H1 (cell line): ENCODE results near the gene RERE. TPM values are rescaled to one million over a fixed set of nuclear protein-coding genes. Genes with fewer than 3 reads are reported as not detected.

Experiments used
- CTCF ChIA-PET: fragments of 300-600 bp; sonication (Branson Sonifier 250); formaldehyde crosslinking; loops from one replicate; lab custom pipeline; 2021; ENCODE audit not compliant: partially characterized antibody; lab: Charles Lee
- POLR2A ChIA-PET: fragments of 300-600 bp; sonication (Branson Sonifier 250); formaldehyde crosslinking; loops from one replicate; lab custom pipeline; 2021; ENCODE audit warnings: inconsistent platforms; ENCODE audit not compliant: partially characterized antibody; lab: Charles Lee
- DNase-seq, 2 experiments: peaks; one replicate each; pipeline versions ENCODE4 v3.0.0 to v3.0.0-alpha.2; 2010 to 2022; ENCODE audit warnings: low spot score in 2 of 2, low read depth in 1 of 2, mixed read lengths in 1 of 2
- FAIRE-seq: peaks from 2 replicates; lab custom pipeline; 2011; peaks lifted over from hg19 to GRCh38; lab: Jason Lieb, UNC
- H2AFZ ChIP-seq: 2 replicates; pipeline ENCODE4 v1.8.1; 2012; ENCODE audit warnings: low read length, inconsistent platforms
- H2AK5ac ChIP-seq: 2 replicates; pipeline ENCODE4 v1.6.1; 2013; ENCODE audit warnings: low read depth, low read length
- H2BK120ac ChIP-seq: replicated peaks from 2 replicates; pipeline ENCODE3; 2013; ENCODE audit warnings: low read depth, low read length, inconsistent platforms
- H2BK12ac ChIP-seq: 2 replicates; pipeline ENCODE4 v1.6.1; 2013; ENCODE audit warnings: low read depth, low read length
- H2BK15ac ChIP-seq: 2 replicates; pipeline ENCODE4 v1.6.1; 2013; ENCODE audit warnings: low read length
- H2BK20ac ChIP-seq: 2 replicates; pipeline ENCODE4 v1.6.1; 2013; ENCODE audit warnings: low read length
- H2BK5ac ChIP-seq: 2 replicates; pipeline ENCODE4 v1.6.1; 2013; ENCODE audit warnings: low read depth, low read length
- H3K14ac ChIP-seq: 2 replicates; pipeline ENCODE4 v1.6.1; 2013; ENCODE audit warnings: inconsistent platforms; ENCODE audit not compliant: insufficient read length
- H3K18ac ChIP-seq: 2 replicates; pipeline ENCODE4 v1.6.1; 2013; ENCODE audit warnings: low read length; ENCODE audit errors: extremely low read depth
- H3K23ac ChIP-seq: 2 replicates; pipeline ENCODE4 v1.6.1; 2013; ENCODE audit warnings: inconsistent platforms; ENCODE audit not compliant: insufficient read length
- H3K23me2 ChIP-seq: 2 replicates; pipeline ENCODE4 v1.6.1; 2013; ENCODE audit warnings: low read depth, low read length
- H3K27ac ChIP-seq: 2 replicates; pipeline ENCODE4 v1.6.1; 2011; ENCODE audit warnings: low read depth, low read length, inconsistent platforms
- H3K27me3 ChIP-seq, 4 experiments: replicated peaks in 1 of 4; 1 replicate in 1 of 4; 2 replicates in 3 of 4; pipeline versions ENCODE4 v1.6.1 to v1.8.1; 2011 to 2013; ENCODE audit warnings: low read length in 3 of 4, mild to moderate bottlenecking in 3 of 4, inconsistent platforms in 2 of 4, mixed read lengths in 2 of 4, moderate library complexity in 1 of 4; ENCODE audit not compliant: control insufficient read depth in 3 of 4, insufficient read depth in 3 of 4; ENCODE audit errors: extremely low read depth in 1 of 4
- H3K36me3 ChIP-seq, 4 experiments: 2 replicates each; pipeline versions ENCODE4 v1.6.1 to v1.8.1; 2011 to 2013; ENCODE audit warnings: mild to moderate bottlenecking in 4 of 4, low read length in 3 of 4, moderate library complexity in 2 of 4, control low read depth in 1 of 4, inconsistent platforms in 1 of 4; ENCODE audit not compliant: insufficient read depth in 4 of 4, control insufficient read depth in 2 of 4
- H3K4ac ChIP-seq: replicated peaks from 2 replicates; pipeline ENCODE3; 2013; ENCODE audit warnings: low read length, low read depth, mixed read lengths, inconsistent platforms; ENCODE audit not compliant: insufficient read length
- H3K4me1 ChIP-seq, 4 experiments: replicated peaks in 1 of 4; 1 replicate in 1 of 4; 2 replicates in 3 of 4; pipeline versions ENCODE4 v1.6.1 to v1.8.1; 2011 to 2013; ENCODE audit warnings: low read length in 3 of 4, inconsistent platforms in 2 of 4, mixed read lengths in 1 of 4; ENCODE audit not compliant: insufficient read depth in 4 of 4, control insufficient read depth in 3 of 4
- H3K4me2 ChIP-seq, 2 experiments: 2 replicates each; pipeline versions ENCODE4 v1.6.1 to v1.8.1; 2011 to 2013; ENCODE audit warnings: low read depth in 2 of 2, low read length in 2 of 2, control low read depth in 1 of 2, inconsistent platforms in 1 of 2, mild to moderate bottlenecking in 1 of 2; ENCODE audit not compliant: insufficient read depth in 1 of 2
- H3K4me3 ChIP-seq, 4 experiments: fragments of 200-600, 300-600 bp in 1 of 4; sonication (generic), shearing (Covaris generic), sonication (Bioruptor Twin) in 1 of 4; 2 replicates each; pipeline versions ENCODE4 v1.5.1 to v1.8.1; 2011 to 2016; ENCODE audit warnings: low read length in 4 of 4, low read depth in 3 of 4, control low read depth in 2 of 4, inconsistent platforms in 2 of 4, mild to moderate bottlenecking in 2 of 4, mixed read lengths in 1 of 4, moderate library complexity in 1 of 4; ENCODE audit not compliant: insufficient read depth in 2 of 4; ENCODE audit errors: extremely low read depth in 1 of 4
- H3K56ac ChIP-seq: replicated peaks from 2 replicates; pipeline ENCODE3; 2013; ENCODE audit warnings: low read depth, mild to moderate bottlenecking, mixed read lengths, low read length, inconsistent platforms; ENCODE audit not compliant: insufficient read length
- H3K79me1 ChIP-seq: 2 replicates; pipeline ENCODE4 v1.6.1; 2013; ENCODE audit warnings: low read depth, low read length, control low read depth
- H3K79me2 ChIP-seq, 2 experiments: 2 replicates each; pipeline versions ENCODE4 v1.6.1 to v1.8.1; 2012 to 2013; ENCODE audit warnings: low read length in 2 of 2, mild to moderate bottlenecking in 2 of 2, inconsistent platforms in 1 of 2; ENCODE audit not compliant: insufficient read depth in 2 of 2, control insufficient read depth in 1 of 2
- H3K9ac ChIP-seq, 4 experiments: replicated peaks in 1 of 4; 1 replicate in 1 of 4; 2 replicates in 3 of 4; pipeline versions ENCODE4 v1.6.1 to v1.8.1; 2011 to 2013; ENCODE audit warnings: low read depth in 3 of 4, low read length in 3 of 4, control low read depth in 2 of 4, mild to moderate bottlenecking in 2 of 4, moderate library complexity in 2 of 4, inconsistent platforms in 1 of 4; ENCODE audit errors: extremely low read depth in 1 of 4
- H3K9me3 ChIP-seq, 2 experiments: 2 replicates each; pipeline versions ENCODE4 v1.6.1 to v1.8.1; 2012 to 2013; ENCODE audit warnings: mild to moderate bottlenecking in 2 of 2, moderate library complexity in 2 of 2, control low read depth in 1 of 2, inconsistent platforms in 1 of 2, low read depth in 1 of 2, low read length in 1 of 2, mixed read lengths in 1 of 2; ENCODE audit not compliant: insufficient read depth in 2 of 2
- H4K20me1 ChIP-seq, 2 experiments: replicated peaks in 1 of 2; 2 replicates each; pipeline versions ENCODE3 to v1.8.1; 2011 to 2013; ENCODE audit warnings: inconsistent platforms in 2 of 2, low read length in 2 of 2, mild to moderate bottlenecking in 1 of 2; ENCODE audit not compliant: insufficient read depth in 2 of 2, control insufficient read depth in 1 of 2
- H4K5ac ChIP-seq: 2 replicates; pipeline ENCODE4 v1.6.1; 2013; ENCODE audit warnings: low read length, low read depth, mixed read lengths, inconsistent platforms; ENCODE audit not compliant: insufficient read length
- H4K8ac ChIP-seq: 2 replicates; pipeline ENCODE4 v1.8.0; 2013; ENCODE audit warnings: mild to moderate bottlenecking, moderate library complexity, low read length, inconsistent platforms; ENCODE audit not compliant: insufficient read depth; ENCODE audit errors: extremely low read depth
- H4K91ac ChIP-seq: replicated peaks from 2 replicates; pipeline ENCODE3; 2013; ENCODE audit warnings: low read length, mixed read lengths, inconsistent platforms; ENCODE audit not compliant: insufficient read length
- ASH2L ChIP-seq: fragments of 200-600, 300-600 bp; sonication (generic); IDR thresholded peaks from one replicate; pipeline ENCODE4 v1.7.1; 2017; ENCODE audit warnings: low read length
- ATF2 ChIP-seq: IDR thresholded peaks from 2 replicates; pipeline ENCODE4 v1.6.1; 2012; ENCODE audit warnings: low read length, inconsistent platforms
- EP300 ChIP-seq, 2 experiments: IDR thresholded peaks; 1 replicate in 1 of 2; 2 replicates in 1 of 2; pipeline ENCODE4 v1.6.1; 2011 to 2012; ENCODE audit warnings: low read depth in 2 of 2, low read length in 2 of 2, mild to moderate bottlenecking in 2 of 2, borderline replicate concordance in 1 of 2, inconsistent platforms in 1 of 2, moderate library complexity in 1 of 2
- FOSL1 ChIP-seq: IDR thresholded peaks from 2 replicates; pipeline ENCODE4 v1.6.1; 2011; ENCODE audit warnings: mild to moderate bottlenecking, low read depth, low read length, moderate library complexity; ENCODE audit not compliant: insufficient read depth
- JUN ChIP-seq: IDR thresholded peaks from 2 replicates; pipeline ENCODE4 v1.6.1; 2011; ENCODE audit warnings: low read depth, mild to moderate bottlenecking, improper control_type of control experiment, low read length
- MAFK ChIP-seq: IDR thresholded peaks from 2 replicates; pipeline ENCODE4 v1.6.1; 2012; ENCODE audit warnings: low read depth, mild to moderate bottlenecking, improper control_type of control experiment, low read length
- NRF1 ChIP-seq: IDR thresholded peaks from 2 replicates; pipeline ENCODE4 v1.6.1; 2011; ENCODE audit warnings: mild to moderate bottlenecking, low read depth, low read length, improper control_type of control experiment
- SIX5 ChIP-seq: IDR thresholded peaks from 2 replicates; pipeline ENCODE4 v1.6.1; 2011; ENCODE audit warnings: mild to moderate bottlenecking, low read depth, low read length
- SRF ChIP-seq: IDR thresholded peaks from 2 replicates; pipeline ENCODE4 v1.6.1; 2011; ENCODE audit warnings: mild to moderate bottlenecking, low read depth, low read length, moderate library complexity
- TEAD4 ChIP-seq: IDR thresholded peaks from 2 replicates; pipeline ENCODE4 v1.6.1; 2012; ENCODE audit warnings: low read depth, low read length, inconsistent platforms, mixed read lengths
- WGBS, 2 experiments: shearing (Covaris generic) in 1 of 2; methylation state at CpG; one replicate each; pipeline versions ENCODE4 v1.1.6 to v1.1.7; 2013 to 2015; ENCODE audit warnings: low lambda C conversion rate in 2 of 2, mixed read lengths in 2 of 2, inconsistent platforms in 1 of 2, low coverage in 1 of 2, missing lambda C conversion rate in 1 of 2; ENCODE audit not compliant: insufficient replicate concordance in 2 of 2, insufficient coverage in 1 of 2, insufficient read length in 1 of 2; ENCODE audit errors: extremely low coverage in 1 of 2, missing lambda C conversion rate in 1 of 2; 5-methylcytosine and 5-hydroxymethylcytosine counted together
- polyA plus RNA-seq, 7 experiments: library from polyadenylated mRNA; depleted of rRNA in 3 of 7; stranded (reverse) in 5 of 7; unstranded in 2 of 7; fragments of >200 nt in 5 of 7; fragments of 200-250 nt in 2 of 7; gene quantifications; 1 replicate in 5 of 7; 2 replicates in 1 of 7; 4 replicates in 1 of 7; pipeline versions ENCODE4 v1.2.1 to v1.2.3, GENCODE V29; 2011 to 2013; ENCODE audit warnings: missing spikeins in 2 of 7, mixed read lengths in 2 of 7
- total RNA-seq: library from RNA; stranded (reverse); fragmentation: NEBNext Ultra II Directional; extraction: Animal tissue kit (Norgen Biotek cat#: 25700); gene quantifications from 2 replicates; pipeline ENCODE4 v1.2.1, GENCODE V29; 2021

Gene RERE
- total and polyA plus RNA-seq, 2 of the 8 experiments (the other 6 are each of a cell fraction or from before 2014, with no cell fraction given), result 15.3 to 142 TPM

DNA sequence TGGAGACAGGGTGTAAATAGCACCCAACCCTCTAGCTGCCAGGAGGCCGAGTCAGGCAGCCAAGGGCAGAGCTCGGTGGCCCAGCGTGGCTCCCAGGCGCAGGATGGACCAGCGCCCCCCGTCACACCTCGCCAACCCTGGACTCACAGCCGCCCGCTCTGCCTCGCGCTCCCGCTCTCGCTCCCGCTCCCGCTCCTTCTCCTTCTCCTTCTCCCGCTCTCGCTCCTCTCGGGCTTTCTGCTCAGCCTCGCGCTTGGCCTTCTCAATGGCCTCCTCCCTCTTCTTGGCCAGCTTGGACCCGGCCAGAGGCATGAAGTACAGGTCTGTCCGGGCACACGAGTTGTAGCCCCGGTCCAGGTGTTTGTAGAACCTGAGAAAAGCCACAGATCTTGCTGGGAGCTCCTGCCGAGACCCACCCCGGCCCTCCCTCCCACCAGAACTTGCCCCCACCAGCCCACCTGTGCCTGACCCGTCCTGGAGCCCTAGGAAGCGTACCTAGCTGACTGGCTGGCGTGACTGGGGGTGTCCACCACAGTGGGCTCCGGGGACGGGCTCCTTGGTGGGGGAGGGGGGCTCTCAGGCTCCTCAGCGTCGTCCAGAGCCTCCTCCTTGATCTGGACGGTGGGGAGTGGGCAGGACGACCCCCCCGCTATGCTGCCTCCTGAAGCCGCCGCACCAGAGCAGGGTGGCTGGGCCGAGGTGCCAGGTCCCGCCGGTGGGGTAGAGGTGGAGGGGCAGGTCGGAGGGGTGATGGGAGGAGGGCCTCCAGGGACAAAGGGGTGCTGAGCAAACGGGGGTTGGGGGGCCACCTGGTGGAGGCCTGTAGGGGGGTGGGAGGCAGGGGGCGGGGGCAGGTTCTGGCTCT is 457.6 kb downstream of the RERE start:
- H3K36me3 ChIP-seq, result peaks cover 16 to 75% (median 61%) of the 10 kb centered on the region in 4 experiments
- H4K20me1 ChIP-seq, result peaks cover 7 to 11% of the 10 kb centered on the region in 2 experiments
- TF ChIP-seq ASH2L, result no peak
- TF ChIP-seq SRF, result no peak
- TF ChIP-seq SIX5, result no peak
- TF ChIP-seq EP300 (IDR thresholded peaks at IDR 0.05; ENCODE audit: borderline replicate concordance in 1 of 2, low read depth in 2 of 2, low read length in 2 of 2), result no peak
- no peak for TF ChIP-seq TEAD4
- TF ChIP-seq JUN, result no peak
- no peak for TF ChIP-seq ATF2
- no peak for TF ChIP-seq FOSL1
- TF ChIP-seq MAFK, result no peak
- no peak for TF ChIP-seq NRF1

More for the DNA sequence above, 457.6 kb downstream of the RERE start:
- H3K14ac ChIP-seq, result no peak overlapping the region
- H3K23ac ChIP-seq, result no peak overlapping the region
- 89% methylated on average over 37 of the region's 44 CpGs; no CpG with 5 or more reads in 1 of the 2 experiments for WGBS, 2 experiments
- no peak overlapping the region for H2BK20ac ChIP-seq
- H2BK12ac ChIP-seq, result no peak overlapping the region
- H3K79me1 ChIP-seq, result peaks cover 3% of the 10 kb centered on the region; the same call in 1 of the 2 replicates
- H4K5ac ChIP-seq, result no peak overlapping the region
- no peak overlapping the region for H4K91ac ChIP-seq
- DNase-seq (no peak), FAIRE-seq (no peak)
- H3K79me2 ChIP-seq, result no peaks in the 10 kb centered on the region; a peak in 1 of 4 replicates
- no peak overlapping the region for H3K4me2 ChIP-seq
- H3K4ac ChIP-seq, result no peak overlapping the region
- no peak overlapping the region for H2AFZ ChIP-seq
- no peak overlapping the region for H2AK5ac ChIP-seq
- 0 out of 2 replicates have a peak overlapping the region, but pooled peaks have one; percentile 44 for H2BK5ac ChIP-seq
- H3K4me1 ChIP-seq, result no peaks in the 10 kb centered on the region
- no peaks in the 10 kb centered on the region for H3K23me2 ChIP-seq
- no peak overlapping the region for H4K8ac ChIP-seq
- no peak overlapping the region for H3K9ac ChIP-seq
- H3K9me3 ChIP-seq, result no peaks in the 10 kb centered on the region
- H2BK15ac ChIP-seq, result no peak overlapping the region
- no peak overlapping the region for H2BK120ac ChIP-seq
- H3K4me3 ChIP-seq, result no peak overlapping the region
- ChIA-PET CTCF (interaction anchor here (0.8 to 6.1 kb wide), 7 partner anchors 8 to 166 kb away, joined by 3 to 42 read pairs (median 4); no protein-coding TSS in a partner anchor), POLR2A (interaction anchor here (1.0 to 1.5 kb wide), 2 partner anchors 8 to 10 kb away, joined by 3 to 7 read pairs; no protein-coding TSS in a partner anchor)
- H3K18ac ChIP-seq, result no peak overlapping the region
- H3K27me3 ChIP-seq, result no peaks in the 10 kb centered on the region
- no peak overlapping the region for H3K56ac ChIP-seq
- H3K27ac ChIP-seq, result no peak overlapping the region
